Measurements from ENCODE around the gene ZSWIM3. TPM values are rescaled to one million over a fixed set of nuclear protein-coding genes. Genes with fewer than 3 reads are reported as not detected.

Gene ZSWIM3
- total and polyA plus RNA-seq, 2 of the 13 experiments (the other 11 are each of a cell fraction or from before 2014, with no cell fraction given) = 5.2 to 5.8 TPM

DNA sequence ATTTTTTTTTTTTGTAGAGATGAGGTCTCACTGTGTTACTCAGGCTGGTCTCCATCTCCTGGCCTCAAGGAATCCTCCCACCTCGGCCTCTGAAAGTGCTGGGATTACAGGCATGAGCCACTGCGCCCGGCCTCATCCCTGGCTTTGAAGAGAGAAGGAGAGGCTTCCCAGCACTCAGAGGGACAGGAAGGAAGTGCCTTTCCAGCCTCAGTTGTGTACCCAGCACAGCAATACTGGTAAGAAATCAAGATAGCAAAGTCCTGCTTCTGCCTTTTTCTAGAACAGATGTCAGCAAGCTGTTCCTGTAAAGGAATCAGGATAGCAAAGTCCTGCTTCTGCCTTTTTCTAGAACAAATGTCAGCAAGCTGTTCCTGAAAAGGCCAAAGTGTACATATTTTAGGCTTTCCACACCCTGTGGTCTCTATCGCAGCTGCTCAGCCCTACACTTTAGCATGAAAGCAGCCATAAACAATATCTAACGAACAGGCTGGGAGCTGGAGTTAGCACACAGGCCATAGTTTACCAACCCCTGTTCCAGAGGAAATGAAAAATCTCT lies 60.8 kb downstream of the ZSWIM3 start:
- no peak for FAIRE-seq
- 2% methylated on average over 5 of the region's 5 CpGs for WGBS (ENCODE audit: low lambda C conversion rate)
- no TSS peak for BruUV-seq (replicated peaks)
- TF ChIP-seq, protein P1, sequence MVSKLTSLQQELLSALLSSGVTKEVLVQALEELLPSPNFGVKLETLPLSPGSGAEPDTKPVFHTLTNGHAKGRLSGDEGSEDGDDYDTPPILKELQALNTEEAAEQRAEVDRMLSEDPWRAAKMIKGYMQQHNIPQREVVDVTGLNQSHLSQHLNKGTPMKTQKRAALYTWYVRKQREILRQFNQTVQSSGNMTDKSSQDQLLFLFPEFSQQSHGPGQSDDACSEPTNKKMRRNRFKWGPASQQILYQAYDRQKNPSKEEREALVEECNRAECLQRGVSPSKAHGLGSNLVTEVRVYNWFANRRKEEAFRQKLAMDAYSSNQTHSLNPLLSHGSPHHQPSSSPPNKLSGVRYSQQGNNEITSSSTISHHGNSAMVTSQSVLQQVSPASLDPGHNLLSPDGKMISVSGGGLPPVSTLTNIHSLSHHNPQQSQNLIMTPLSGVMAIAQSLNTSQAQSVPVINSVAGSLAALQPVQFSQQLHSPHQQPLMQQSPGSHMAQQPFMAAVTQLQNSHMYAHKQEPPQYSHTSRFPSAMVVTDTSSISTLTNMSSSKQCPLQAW (CRISPR knock-in tag; IDR thresholded peaks at IDR 0.05) = 0 out of 2 replicates have a peak, but pooled peaks have one; percentile 46
- TF ChIP-seq, protein P2, sequence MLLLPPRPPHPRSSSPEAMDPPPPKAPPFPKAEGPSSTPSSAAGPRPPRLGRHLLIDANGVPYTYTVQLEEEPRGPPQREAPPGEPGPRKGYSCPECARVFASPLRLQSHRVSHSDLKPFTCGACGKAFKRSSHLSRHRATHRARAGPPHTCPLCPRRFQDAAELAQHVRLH (CRISPR knock-in tag; IDR thresholded peaks at IDR 0.05; ENCODE audit: borderline replicate concordance, low read depth) = 0 out of 2 replicates have a peak, but pooled peaks have one; percentile 35
- TF ChIP-seq, protein P3, sequence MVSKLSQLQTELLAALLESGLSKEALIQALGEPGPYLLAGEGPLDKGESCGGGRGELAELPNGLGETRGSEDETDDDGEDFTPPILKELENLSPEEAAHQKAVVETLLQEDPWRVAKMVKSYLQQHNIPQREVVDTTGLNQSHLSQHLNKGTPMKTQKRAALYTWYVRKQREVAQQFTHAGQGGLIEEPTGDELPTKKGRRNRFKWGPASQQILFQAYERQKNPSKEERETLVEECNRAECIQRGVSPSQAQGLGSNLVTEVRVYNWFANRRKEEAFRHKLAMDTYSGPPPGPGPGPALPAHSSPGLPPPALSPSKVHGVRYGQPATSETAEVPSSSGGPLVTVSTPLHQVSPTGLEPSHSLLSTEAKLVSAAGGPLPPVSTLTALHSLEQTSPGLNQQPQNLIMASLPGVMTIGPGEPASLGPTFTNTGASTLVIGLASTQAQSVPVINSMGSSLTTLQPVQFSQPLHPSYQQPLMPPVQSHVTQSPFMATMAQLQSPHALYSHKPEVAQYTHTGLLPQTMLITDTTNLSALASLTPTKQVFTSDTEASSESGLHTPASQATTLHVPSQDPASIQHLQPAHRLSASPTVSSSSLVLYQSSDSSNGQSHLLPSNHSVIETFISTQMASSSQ (IDR thresholded peaks at IDR 0.05; ENCODE audit: low read depth) = 0 out of 2 replicates have a peak, but pooled peaks have one; percentile 15
- TF ChIP-seq, protein P3 (CRISPR knock-in tag; IDR thresholded peaks at IDR 0.05; ENCODE audit: borderline replicate concordance) = no peak
- 0 out of 2 replicates have a peak, but pooled peaks have one; percentile 23 for TF ChIP-seq ZNF430 (CRISPR knock-in tag; IDR thresholded peaks at IDR 0.05)
- TF ChIP-seq, protein P4, sequence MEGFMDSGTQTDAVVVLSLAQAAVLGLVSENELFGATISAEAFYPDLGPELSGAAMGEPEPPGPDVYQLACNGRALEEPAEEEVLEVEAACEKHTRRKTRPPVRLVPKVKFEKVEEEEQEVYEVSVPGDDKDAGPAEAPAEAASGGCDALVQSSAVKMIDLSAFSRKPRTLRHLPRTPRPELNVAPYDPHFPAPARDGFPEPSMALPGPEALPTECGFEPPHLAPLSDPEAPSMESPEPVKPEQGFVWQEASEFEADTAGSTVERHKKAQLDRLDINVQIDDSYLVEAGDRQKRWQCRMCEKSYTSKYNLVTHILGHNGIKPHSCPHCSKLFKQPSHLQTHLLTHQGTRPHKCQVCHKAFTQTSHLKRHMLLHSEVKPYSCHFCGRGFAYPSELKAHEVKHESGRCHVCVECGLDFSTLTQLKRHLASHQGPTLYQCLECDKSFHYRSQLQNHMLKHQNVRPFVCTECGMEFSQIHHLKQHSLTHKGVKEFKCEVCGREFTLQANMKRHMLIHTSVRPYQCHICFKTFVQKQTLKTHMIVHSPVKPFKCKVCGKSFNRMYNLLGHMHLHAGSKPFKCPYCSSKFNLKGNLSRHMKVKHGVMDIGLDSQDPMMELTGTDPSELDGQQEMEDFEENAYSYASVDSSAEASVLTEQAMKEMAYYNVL (CRISPR knock-in tag; IDR thresholded peaks at IDR 0.05; ENCODE audit: borderline replicate concordance) = no peak; the same call in 1 of the 2 replicates
- 0 out of 2 replicates have a peak, but pooled peaks have one; percentile 40 for TF ChIP-seq KAT8 (CRISPR knock-in tag; IDR thresholded peaks at IDR 0.05)
- TF ChIP-seq, protein P5, sequence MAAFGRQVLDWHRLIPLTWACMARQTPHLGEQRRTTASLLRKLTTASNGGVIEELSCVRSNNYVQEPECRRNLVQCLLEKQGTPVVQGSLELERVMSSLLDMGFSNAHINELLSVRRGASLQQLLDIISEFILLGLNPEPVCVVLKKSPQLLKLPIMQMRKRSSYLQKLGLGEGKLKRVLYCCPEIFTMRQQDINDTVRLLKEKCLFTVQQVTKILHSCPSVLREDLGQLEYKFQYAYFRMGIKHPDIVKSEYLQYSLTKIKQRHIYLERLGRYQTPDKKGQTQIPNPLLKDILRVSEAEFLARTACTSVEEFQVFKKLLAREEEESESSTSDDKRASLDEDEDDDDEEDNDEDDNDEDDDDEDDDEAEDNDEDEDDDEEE (CRISPR knock-in tag; IDR thresholded peaks at IDR 0.05) = 0 out of 2 replicates have a peak, but pooled peaks have one; percentile 10
- TF ChIP-seq ZNF775 (CRISPR knock-in tag; IDR thresholded peaks at IDR 0.05; ENCODE audit: borderline replicate concordance) = no peak
- 0 out of 2 replicates have a peak, but pooled peaks have one; percentile 43 for TF ChIP-seq ZNF256 (CRISPR knock-in tag; conservative IDR thresholded peaks at IDR 0.05)
- peak; percentile 57; the same call in 1 of the 2 replicates for TF ChIP-seq ETV5 (CRISPR knock-in tag; IDR thresholded peaks at IDR 0.05; ENCODE audit: borderline replicate concordance)
- no peak for TF ChIP-seq SIX1 (CRISPR knock-in tag; IDR thresholded peaks at IDR 0.05; ENCODE audit: borderline replicate concordance)
- no peak for TF ChIP-seq ZNF232 (CRISPR knock-in tag; IDR thresholded peaks at IDR 0.05; ENCODE audit: borderline replicate concordance)
- TF ChIP-seq BRCA1 (CRISPR knock-in tag; IDR thresholded peaks at IDR 0.05) = no peak

More for the DNA sequence above, 60.8 kb downstream of the ZSWIM3 start:
- POLR2A ChIA-PET = interaction anchor here (1.3 to 5.0 kb wide), 10 partner anchors 9 to 84 kb away, joined by 4 to 78 read pairs (median 8); partner anchors contain the start of genes ACOT8, CTSA, NEURL2 and PCIF1
- ATAC-seq (peak; percentile 15), DNase-seq (ENCODE audit: low spot score) (no peak)
- Histone ChIP-seq H3K9ac (ENCODE audit: insufficient read depth, low read depth, low read length) (peak overlapping the region; percentile 2; the same call in 1 of the 2 replicates), H3K4me3 (replicated peaks in 1 of 3; ENCODE audit: insufficient read depth in 1 of 3, low read depth in 2 of 3, low read length in 3 of 3) (peak overlapping the region in 1 of 3 experiments; percentile 9; a peak in 2 of 6 replicates), H3K9me3 (ENCODE audit: low read length) (no peaks in the 10 kb centered on the region), H3K36me3 (replicated peaks in 1 of 2; ENCODE audit: control insufficient read depth in 1 of 2, insufficient read depth in 2 of 2, low read length in 2 of 2) (no peaks in the 10 kb centered on the region), H3K4me2 (ENCODE audit: low read depth, low read length) (peak overlapping the region; percentile 48), H3K27ac (ENCODE audit: extremely low read length, insufficient read depth, low read length) (peak overlapping the region; percentile 7), H3K79me2 (ENCODE audit: insufficient read depth, low read length) (no peaks in the 10 kb centered on the region), H3K4me1 (ENCODE audit: insufficient read depth, low read length) (peaks cover 74% of the 10 kb centered on the region), H3K27me3 (ENCODE audit: control insufficient read depth in 1 of 2, insufficient read depth in 2 of 2, low read length in 2 of 2) (peaks cover 0 to 8% of the 10 kb centered on the region in 2 experiments; a peak in 2 of 5 replicates), H2AFZ (ENCODE audit: low read length) (peak overlapping the region; percentile 17), H4K20me1 (ENCODE audit: insufficient read depth, low read length) (no peaks in the 10 kb centered on the region)
- CTCF ChIA-PET (ENCODE audit: low intra/inter-chr PET ratio, low total read pairs) = no interaction called here
- in situ Hi-C loops (cut with HindIII; ENCODE audit: extremely low pct_ligation_motif_present, low pct_unique_long_range_greater_than_20kb) = no loop called here
- intact Hi-C loops (cut with micrococcal nuclease; ENCODE audit: unreplicated experiment) = no loop called here

All from HepG2 (cell line).